Measurements from ENCODE around the gene BTG1.

The BTG1 gene

GRCh38 chr12:92132288-92132687 is 13.4 kb downstream of the BTG1 start:
- DNase-seq, result no peak

DNA sequence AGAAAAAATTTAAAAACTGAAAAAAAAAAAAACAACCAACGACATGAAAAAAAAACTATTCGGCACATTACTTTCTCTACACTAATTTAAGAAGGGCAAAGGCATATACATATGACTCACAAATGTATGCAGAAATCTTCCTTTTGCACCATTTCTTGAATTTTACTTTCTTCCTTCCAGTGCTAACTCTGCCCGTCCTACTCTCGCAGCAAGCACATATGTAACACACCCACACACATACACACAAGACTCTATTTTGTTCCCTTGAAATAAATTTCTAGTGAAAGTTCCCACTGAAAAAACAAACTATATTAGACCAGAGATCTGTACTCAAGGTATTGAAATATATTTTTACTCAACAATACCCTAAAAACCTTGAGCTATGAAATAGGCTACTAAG is 14.6 kb downstream of the BTG1 start:
- DNase-seq, result no peak

DNA sequence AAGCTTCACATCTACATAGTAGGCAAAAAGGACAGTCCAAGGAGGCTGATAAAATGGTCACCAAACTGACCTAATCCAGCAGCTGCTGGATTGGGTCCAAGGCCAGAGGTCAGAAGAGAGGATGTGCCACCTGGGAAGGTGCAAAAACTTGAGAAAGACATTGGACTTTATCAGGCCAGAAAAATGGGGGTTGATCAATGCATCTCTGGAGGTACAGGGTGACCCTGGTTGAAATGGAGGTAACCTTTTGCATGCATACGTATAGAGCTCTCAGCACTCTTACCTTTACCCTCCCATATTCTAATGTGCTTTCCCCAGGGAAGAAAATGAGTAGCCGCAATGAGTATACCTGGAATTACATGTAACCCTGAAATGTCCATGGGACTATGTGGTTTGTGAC is 16.0 kb downstream of the BTG1 start:
- no peak for DNase-seq

DNA sequence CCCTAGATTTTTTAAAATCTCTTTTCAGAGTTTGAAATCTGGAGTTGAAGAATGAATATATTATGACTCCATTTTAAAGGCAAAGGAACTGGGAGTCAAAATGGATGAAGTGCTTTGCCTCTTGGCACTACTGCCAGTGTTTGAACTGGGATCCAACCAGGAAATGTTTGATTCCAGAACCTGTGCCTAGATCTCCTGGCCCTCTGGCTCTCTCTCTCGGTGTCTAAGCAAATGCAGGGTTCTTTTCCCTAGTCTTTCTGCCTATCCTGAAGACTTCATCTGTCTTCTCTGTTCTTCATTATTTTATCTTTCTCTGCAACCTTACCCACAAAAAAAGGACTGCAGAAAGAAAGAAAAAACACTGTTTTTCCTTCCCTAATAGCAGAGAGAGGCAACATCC is 17.0 kb downstream of the BTG1 start:
- DNase-seq, result no peak

- DNase-seq, result no peak
These were observed 21.0 kb downstream of the BTG1 start for GRCh38 chr12:92124689-92125029.

- no peak for DNase-seq
These were observed 21.6 kb downstream of the BTG1 start for GRCh38 chr12:92123780-92124688.

- DNase-seq, result no peak
These were observed 22.5 kb downstream of the BTG1 start for GRCh38 chr12:92122941-92123779.

DNA sequence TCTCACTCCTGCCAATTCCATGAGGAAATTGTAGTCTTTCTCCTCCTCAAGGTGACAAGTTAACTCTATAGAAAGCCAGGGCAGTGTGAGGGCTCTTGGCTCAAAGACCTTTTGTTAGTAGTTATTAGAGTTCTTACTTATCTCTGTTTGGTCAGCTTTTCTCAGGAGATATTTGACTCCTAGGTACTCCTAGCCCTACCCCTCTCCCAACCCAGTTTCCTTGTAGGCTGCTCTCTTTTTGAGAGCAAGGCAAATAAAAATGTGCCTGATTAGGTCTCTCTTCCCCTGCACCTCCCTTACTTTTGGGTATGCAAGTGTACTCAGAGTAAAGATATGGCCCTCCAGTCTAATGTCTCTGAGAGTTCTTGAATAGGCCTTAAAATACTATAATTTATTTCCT is 23.8 kb downstream of the BTG1 start:
- DNase-seq, result no peak

- no peak for DNase-seq
These were observed 26.7 kb downstream of the BTG1 start for GRCh38 chr12:92118826-92119536.

- no peak for DNase-seq
These were observed 30.8 kb downstream of the BTG1 start for GRCh38 chr12:92114834-92115233.

GRCh38 chr12:92111256-92111655 is 34.4 kb downstream of the BTG1 start:
- DNase-seq, result no peak

- DNase-seq, result peak; percentile 23
These were observed 35.5 kb downstream of the BTG1 start for GRCh38 chr12:92110083-92110640.

DNA sequence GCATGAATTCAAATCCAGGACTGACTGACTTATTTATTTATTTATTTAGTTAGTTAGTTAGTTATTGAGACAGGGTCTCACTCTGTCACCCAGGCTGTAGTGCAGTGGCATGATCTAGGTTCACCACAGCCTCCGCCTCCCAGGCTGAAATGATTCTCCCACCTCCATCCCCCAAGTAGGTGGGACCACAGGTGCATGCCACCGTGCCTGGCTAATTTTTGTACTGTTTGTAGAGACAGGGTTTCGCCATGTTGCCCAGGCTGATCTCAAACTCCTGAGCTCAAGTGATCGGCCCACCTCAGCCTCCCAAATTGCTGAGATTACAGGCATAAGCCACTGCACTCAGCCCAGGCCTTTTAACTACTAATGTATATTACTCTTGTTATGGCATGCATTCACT is 36.0 kb downstream of the BTG1 start:
- DNase-seq, result no peak

GRCh38 chr12:92108651-92109050 is 37.0 kb downstream of the BTG1 start:
- no peak for DNase-seq

GRCh38 chr12:92107621-92108131 is 38.0 kb downstream of the BTG1 start:
- DNase-seq, result peak; percentile 43

GRCh38 chr12:92107094-92107493 is 38.6 kb downstream of the BTG1 start:
- DNase-seq, result no peak

- DNase-seq, result no peak
These were observed 40.0 kb downstream of the BTG1 start for GRCh38 chr12:92105676-92106075.

DNA sequence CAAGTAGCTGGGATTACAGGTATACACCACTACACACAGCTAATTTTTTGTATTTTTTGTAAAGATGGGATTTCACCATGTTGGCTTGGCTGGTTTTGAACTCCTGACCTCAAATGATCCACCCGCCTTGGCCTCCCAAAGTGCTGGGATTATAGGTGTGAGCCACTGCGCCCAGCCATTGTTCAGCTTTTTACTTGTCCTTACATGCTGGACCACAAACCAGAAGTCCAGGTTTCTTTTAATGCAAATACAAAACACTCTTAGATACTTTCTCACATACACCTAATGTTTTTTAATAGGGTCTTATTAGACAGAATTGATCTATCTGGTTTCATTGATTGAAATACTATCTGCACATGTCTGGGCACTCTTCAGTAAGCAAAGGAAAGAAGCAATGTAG is 40.5 kb downstream of the BTG1 start:
- DNase-seq, result no peak

GRCh38 chr12:92102606-92103005 is 43.0 kb downstream of the BTG1 start:
- DNase-seq, result no peak

GRCh38 chr12:92098594-92099380 is 46.9 kb downstream of the BTG1 start:
- DNase-seq, result no peak

GRCh38 chr12:92096346-92097136 is 49.1 kb downstream of the BTG1 start:
- no peak for DNase-seq

All from DMS79 treated with DMSO at 0.1 percent for 48 hours (cell line).